Stomach (tissue), 9 donors: ENCODE data around the gene C14orf180. TPM values are rescaled to one million over a fixed set of nuclear protein-coding genes. Genes with fewer than 3 reads are reported as not detected.
A peak's percentile ranks its signal among the peaks of the same experiment; 100 is the strongest.

ENCODE experiments used
- DNase-seq, 2 donors: peaks; one replicate each; pipeline versions ENCODE4 v3.0.0 to v3.0.0-alpha.2; 2013 to 2019
- H3K27ac ChIP-seq, 5 donors: fragments of 200-600 bp in 4 of 5; sonication (generic) in 4 of 5; one replicate each; pipeline ENCODE4 v1.5.1; 2013 to 2019; ENCODE audit warnings: mild to moderate bottlenecking in 1 of 5, moderate library complexity in 1 of 5
- H3K27me3 ChIP-seq, 3 donors: fragments of 200-600 bp; sonication (generic); one replicate each; pipeline ENCODE4 v1.5.1; 2017 to 2019; ENCODE audit warnings: mixed run types in 1 of 3
- H3K36me3 ChIP-seq, 4 donors: fragments of 200-600 bp; sonication (generic); 1 replicate in 3 of 4; 2 replicates in 1 of 4; pipeline ENCODE4 v1.5.1; 2016 to 2019
- H3K4me1 ChIP-seq, 4 donors: fragments of 200-600 bp; sonication (generic); one replicate each; pipeline ENCODE4 v1.5.1; 2016 to 2019
- H3K4me3 ChIP-seq, 4 donors: fragments of 200-600 bp; sonication (generic) in 3 of 4; one replicate each; pipeline ENCODE4 v1.5.1; 2016 to 2019; ENCODE audit warnings: mild to moderate bottlenecking in 1 of 4
- H3K9me3 ChIP-seq, 4 donors: fragments of 200-600 bp; sonication (generic); one replicate each; pipeline ENCODE4 v1.5.1; 2016 to 2019
- CTCF ChIP-seq, 7 experiments: fragments of 450-650 bp in 4 of 7; fragments of 200-600 bp in 3 of 7; sonication (generic) in 3 of 7; IDR thresholded peaks; one replicate each; pipeline ENCODE4 v1.5.1; 2016 to 2019; ENCODE audit warnings: antibody characterized with exemption in 7 of 7, control low read depth in 2 of 7, mild to moderate bottlenecking in 1 of 7
- EP300 ChIP-seq: sonication (generic); formaldehyde crosslinking; IDR thresholded peaks from one replicate; pipeline ENCODE4 v1.6.1; 2017; ENCODE audit warnings: antibody characterized with exemption
- POLR2A ChIP-seq, 4 donors: fragments of 450-650 bp; IDR thresholded peaks; one replicate each; pipeline ENCODE4 v1.6.1; 2016; ENCODE audit warnings: antibody characterized with exemption in 4 of 4, control low read depth in 2 of 4, mild to moderate bottlenecking in 1 of 4, moderate library complexity in 1 of 4
- POLR2AphosphoS5 ChIP-seq, 3 donors: sonication (generic); formaldehyde crosslinking; IDR thresholded peaks; one replicate each; pipeline ENCODE4 v1.6.1; 2016; ENCODE audit warnings: antibody characterized with exemption in 3 of 3
- WGBS, 5 donors: extraction: QIAGEN DNeasy Blood & Tissue Kit in 3 of 5; methylation state at CpG; one replicate each; pipeline versions ENCODE4 v1.1.5 to v1.1.7; 2013 to 2018; 5-methylcytosine and 5-hydroxymethylcytosine counted together
- intact Hi-C: fragments of 100-400 bp; cut with DNase I; formaldehyde crosslinking; loops from one replicate; pipeline ENCODE4 v1.15.1; 2023; ENCODE audit warnings: low total_unique reads
- polyA plus RNA-seq, 3 donors: library from polyadenylated mRNA; stranded (reverse); fragments of 200-250 nt; gene quantifications; one replicate each; pipeline ENCODE4 v1.2.3, GENCODE V29; 2013
- total RNA-seq, 5 donors: library from RNA; depleted of rRNA; stranded (reverse); fragments of >200 nt; gene quantifications; one replicate each; pipeline versions ENCODE4 v1.1.0 to v1.2.3, GENCODE V29; 2014 to 2016
- donor health status: healthy with polysubstance abuse.
- donor health status: Bipolar disorder and iron deficiency.
- donor health status: healthy.

Gene C14orf180
- total and polyA plus RNA-seq, 8 donors = 0.31 to 3.8 (median 0.45) TPM; not detected in 1

GRCh38 chr14:104549536-104550339, 29.8 kb upstream of the C14orf180 start:
- 75 to 89% (median 84%) methylated on average over 6 to 8 of the region's 8 CpGs for WGBS, 5 donors
- Histone ChIP-seq H3K27me3 (peaks cover 0 to 92% (median 27%) of the 10 kb centered on the region in 3 donors), H3K4me3 (no peak overlapping the region), H3K36me3 (no peaks in the 10 kb centered on the region), H3K27ac (no peak overlapping the region), H3K4me1 (peaks cover 0 to 8% (median 0%) of the 10 kb centered on the region in 4 donors), H3K9me3 (no peaks in the 10 kb centered on the region)
- TF ChIP-seq POLR2A (IDR thresholded peaks at IDR 0.05) (no peak), EP300 (no peak), POLR2AphosphoS5 (IDR thresholded peaks at IDR 0.05) (no peak), CTCF (IDR thresholded peaks at IDR 0.05) (no peak)
- DNase-seq = no peak
- intact Hi-C loops = no loop called here

GRCh38 chr14:104550340-104550860, 29.2 kb upstream of the C14orf180 start:
- Histone ChIP-seq H3K27ac (no peak overlapping the region), H3K4me3 (no peak overlapping the region), H3K9me3 (no peaks in the 10 kb centered on the region), H3K27me3 (peaks cover 0 to 92% (median 22%) of the 10 kb centered on the region in 3 donors), H3K4me1 (peaks cover 0 to 8% (median 0%) of the 10 kb centered on the region in 4 donors), H3K36me3 (no peaks in the 10 kb centered on the region)
- DNase-seq = no peak
- 62 to 72% (median 68%) methylated on average over 13 of the region's 13 CpGs for WGBS, 5 donors
- TF ChIP-seq EP300 (no peak), POLR2A (IDR thresholded peaks at IDR 0.05) (no peak), CTCF (IDR thresholded peaks at IDR 0.05) (no peak), POLR2AphosphoS5 (IDR thresholded peaks at IDR 0.05) (no peak)
- intact Hi-C loops = no loop called here

GRCh38 chr14:104550861-104551728, 28.5 kb upstream of the C14orf180 start:
- H3K4me1 ChIP-seq = peaks cover 0 to 2% (median 0%) of the 10 kb centered on the region in 4 donors
- DNase-seq = peak in 1 of 2 donors; percentile 36
- intact Hi-C loops = no loop called here
- no peak overlapping the region for H3K27ac ChIP-seq
- H3K36me3 ChIP-seq = no peaks in the 10 kb centered on the region
- H3K9me3 ChIP-seq = no peaks in the 10 kb centered on the region
- TF ChIP-seq POLR2AphosphoS5 (IDR thresholded peaks at IDR 0.05) (no peak), POLR2A (IDR thresholded peaks at IDR 0.05) (no peak), CTCF (IDR thresholded peaks at IDR 0.05) (peak in 1 of 7 experiments; percentile 33), EP300 (no peak)
- H3K27me3 ChIP-seq = peaks cover 0 to 91% (median 15%) of the 10 kb centered on the region in 3 donors
- WGBS, 5 donors = 51 to 70% (median 60%) methylated on average over 24 of the region's 24 CpGs
- H3K4me3 ChIP-seq = no peak overlapping the region
